Measurements from ENCODE around the gene FBXW7.

- TF ChIP-seq CTCF (IDR thresholded peaks at IDR 0.05), result no peak
- no peak for TF ChIP-seq POLR2A (IDR thresholded peaks at IDR 0.05)
Observed at GRCh38 chr4:152529880-152530279, 6.0 kb downstream of the FBXW7 start.
